Measurements from ENCODE around the gene LACTB.

GRCh38 chr15:63109920-63110319, 11.7 kb upstream of the LACTB start:
- no peak for TF ChIP-seq POLR2A (IDR thresholded peaks at IDR 0.05)
- no peak for TF ChIP-seq CTCF (IDR thresholded peaks at IDR 0.05)

All from prostate gland (tissue), 2 donors.